HEK293 (cell line): ENCODE data around the gene RDH16.

Source experiments
- CTCF ChIA-PET: fragments of 350-600 bp; formaldehyde crosslinking; extraction: SDS; loops from one replicate; lab custom pipeline; 2021; ENCODE audit warnings: antibody characterized with exemption; lab: Yijun Ruan, JAX
- POLR2A ChIA-PET: fragments of 300-600 bp; formaldehyde crosslinking; extraction: SDS; loops from one replicate; lab custom pipeline; 2020; ENCODE audit warnings: antibody characterized with exemption, inconsistent platforms; lab: Yijun Ruan, JAX
- H3K27ac ChIP-seq: fragments of 200-500 bp; sonication (Bioruptor generic); 2 replicates; pipeline ENCODE4 v1.5.1; 2014; ENCODE audit warnings: low read depth, low read length, control low read depth, inconsistent platforms; ENCODE audit errors: extremely low read depth
- H3K36me3 ChIP-seq, 2 experiments: fragments of 200-500 bp in 1 of 2; sonication (Bioruptor generic) in 1 of 2; 1 replicate in 1 of 2; 2 replicates in 1 of 2; pipeline ENCODE4 v1.5.1; 2014 to 2017; ENCODE audit warnings: inconsistent platforms in 2 of 2, low read length in 2 of 2; ENCODE audit not compliant: control insufficient read depth in 2 of 2, insufficient read depth in 1 of 2
- H3K4me1 ChIP-seq: fragments of 200-500 bp; sonication (Bioruptor generic); 2 replicates; pipeline ENCODE4 v1.5.1; 2014; ENCODE audit warnings: mild to moderate bottlenecking, low read length, inconsistent platforms; ENCODE audit not compliant: control insufficient read depth, insufficient read depth
- H3K4me3 ChIP-seq: 2 replicates; pipeline ENCODE4 v1.5.1; 2011; ENCODE audit warnings: low read depth, mild to moderate bottlenecking, control low read depth, low read length, moderate library complexity
- H3K9me3 ChIP-seq: fragments of 200-500 bp; sonication (Bioruptor generic); 2 replicates; pipeline ENCODE4 v1.5.1; 2014; ENCODE audit warnings: low read depth, low read length, inconsistent platforms; ENCODE audit not compliant: control insufficient read depth, insufficient read depth
- EGR2 ChIP-seq: fragments of 450-650 bp; formaldehyde crosslinking; IDR thresholded peaks from 2 replicates; pipeline ENCODE4 v1.5.1; 2016; ENCODE audit warnings: low read depth, missing biosample characterization, missing genetic modification characterization
- GLI4 ChIP-seq: fragments of 450-650 bp; formaldehyde crosslinking; IDR thresholded peaks from 2 replicates; pipeline ENCODE4 v1.5.1; 2016; ENCODE audit warnings: missing biosample characterization, missing genetic modification characterization
- OVOL3 ChIP-seq: fragments of 450-650 bp; formaldehyde crosslinking; IDR thresholded peaks from 2 replicates; pipeline ENCODE4 v1.5.1; 2016; ENCODE audit warnings: missing biosample characterization, missing genetic modification characterization
- REPIN1 ChIP-seq: fragments of 450-650 bp; formaldehyde crosslinking; IDR thresholded peaks from 2 replicates; pipeline ENCODE4 v1.5.1; 2017; ENCODE audit warnings: missing biosample characterization, missing genetic modification characterization, low read depth
- TSHZ1 ChIP-seq: fragments of 450-650 bp; formaldehyde crosslinking; IDR thresholded peaks from 2 replicates; pipeline ENCODE4 v1.5.1; 2016; ENCODE audit warnings: missing biosample characterization, missing genetic modification characterization, borderline replicate concordance
- ZBTB10 ChIP-seq: fragments of 450-650 bp; formaldehyde crosslinking; IDR thresholded peaks from 2 replicates; pipeline ENCODE4 v1.5.1; 2016; ENCODE audit warnings: missing biosample characterization, missing genetic modification characterization
- ZNF18 ChIP-seq: fragments of 450-650 bp; formaldehyde crosslinking; IDR thresholded peaks from 2 replicates; pipeline ENCODE4 v1.5.1; 2016; ENCODE audit warnings: missing biosample characterization, missing genetic modification characterization
- ZNF248 ChIP-seq: fragments of 450-650 bp; formaldehyde crosslinking; IDR thresholded peaks from 2 replicates; pipeline ENCODE4 v1.5.1; 2017; ENCODE audit warnings: missing biosample characterization, missing genetic modification characterization
- ZNF324 ChIP-seq: fragments of 450-650 bp; formaldehyde crosslinking; IDR thresholded peaks from 2 replicates; pipeline ENCODE4 v1.5.1; 2016; ENCODE audit warnings: missing biosample characterization, missing genetic modification characterization
- ZNF335 ChIP-seq: fragments of 450-650 bp; formaldehyde crosslinking; conservative IDR thresholded peaks from 2 replicates; pipeline ENCODE4 v1.5.1; 2016; ENCODE audit warnings: missing biosample characterization, missing genetic modification characterization
- ZNF394 ChIP-seq: fragments of 450-650 bp; formaldehyde crosslinking; IDR thresholded peaks from 2 replicates; pipeline ENCODE4 v1.5.1; 2016; ENCODE audit warnings: missing biosample characterization, missing genetic modification characterization, mild to moderate bottlenecking, moderate library complexity, borderline replicate concordance
- ZNF433 ChIP-seq: fragments of 450-650 bp; formaldehyde crosslinking; IDR thresholded peaks from 2 replicates; pipeline ENCODE4 v1.5.1; 2016; ENCODE audit warnings: missing biosample characterization, missing genetic modification characterization, low read depth
- ZNF513 ChIP-seq: fragments of 450-650 bp; IDR thresholded peaks from 2 replicates; pipeline ENCODE4 v1.5.1; 2018; ENCODE audit warnings: missing biosample characterization, missing genetic modification characterization
- ZNF645 ChIP-seq: fragments of 450-650 bp; formaldehyde crosslinking; IDR thresholded peaks from 2 replicates; pipeline ENCODE4; 2016; ENCODE audit warnings: missing biosample characterization, missing genetic modification characterization
- ZNF677 ChIP-seq: fragments of 450-650 bp; IDR thresholded peaks from 2 replicates; pipeline ENCODE4 v1.5.0; 2018; ENCODE audit warnings: missing biosample characterization, mild to moderate bottlenecking, missing genetic modification characterization, moderate library complexity
- ZNF704 ChIP-seq: fragments of 450-650 bp; formaldehyde crosslinking; IDR thresholded peaks from 2 replicates; pipeline ENCODE4 v1.5.1; 2016; ENCODE audit warnings: missing biosample characterization, missing genetic modification characterization
- ZNF768 ChIP-seq: fragments of 450-650 bp; formaldehyde crosslinking; IDR thresholded peaks from 2 replicates; pipeline ENCODE4 v1.5.1; 2018; ENCODE audit warnings: missing biosample characterization, mild to moderate bottlenecking, missing genetic modification characterization
- ZNF837 ChIP-seq: fragments of 450-650 bp; formaldehyde crosslinking; IDR thresholded peaks from 2 replicates; pipeline ENCODE4 v1.5.1; 2016; ENCODE audit warnings: missing biosample characterization, missing genetic modification characterization

The RDH16 gene

GRCh38 chr12:56932867-56933266 is 24.5 kb downstream of the RDH16 start:
- CTCF ChIA-PET, result interaction anchor here (1.5 kb wide), 1 partner anchor 175 kb away, joined by 3 read pairs; no protein-coding TSS in a partner anchor
- Histone ChIP-seq H3K9me3 (no peaks in the 10 kb centered on the region), H3K36me3 (no peaks in the 10 kb centered on the region), H3K4me1 (no peaks in the 10 kb centered on the region), H3K27ac (no peak overlapping the region), H3K4me3 (no peak overlapping the region)
- POLR2A ChIA-PET, result no interaction called here
- TF ChIP-seq ZNF433 (no peak), ZNF335 (tag by site-specific recombination) (no peak), ZNF837 (tag by site-specific recombination) (no peak), ZNF645 (tag by site-specific recombination) (no peak), ZNF704 (no peak), ZNF677 (no peak), REPIN1 (tag by site-specific recombination) (no peak), EGR2 (tag by site-specific recombination) (no peak), TSHZ1 (no peak), ZNF248 (no peak), ZNF324 (tag by site-specific recombination) (no peak), ZNF513 (tag by site-specific recombination) (no peak), GLI4 (tag by site-specific recombination) (no peak), ZNF18 (no peak), ZNF394 (no peak)

- Histone ChIP-seq H3K27ac (no peak overlapping the region), H3K4me1 (no peaks in the 10 kb centered on the region), H3K4me3 (no peak overlapping the region), H3K9me3 (no peaks in the 10 kb centered on the region), H3K36me3 (no peaks in the 10 kb centered on the region)
- POLR2A ChIA-PET, result no interaction called here
- CTCF ChIA-PET, result interaction anchor here (0.6 to 1.5 kb wide), 4 partner anchors 69 to 1577 kb away, joined by 3 to 4 read pairs (median 3); no protein-coding TSS in a partner anchor
- TF ChIP-seq OVOL3 (tag by site-specific recombination), result no peak
- no peak for TF ChIP-seq ZNF704
- no peak for TF ChIP-seq ZBTB10 (tag by site-specific recombination)
- TF ChIP-seq ZNF768 (tag by site-specific recombination), result no peak
These were observed 25.3 kb downstream of the RDH16 start for GRCh38 chr12:56932146-56932545.
